ENCODE results near the gene MUC5AC. TPM values are rescaled to one million over a fixed set of nuclear protein-coding genes. Genes with fewer than 3 reads are reported as not detected.
A peak's percentile ranks its signal among the peaks of the same experiment; 100 is the strongest.

The MUC5AC gene
- total RNA-seq, 4 donors from 2014 or later = not detected

GRCh38 chr11:1234054-1234720 lies 76.4 kb downstream of the MUC5AC start:
- Histone ChIP-seq H3K4me1 (peaks cover 7 to 59% (median 44%) of the 10 kb centered on the region in 4 donors), H3K9me3 (no peaks in the 10 kb centered on the region), H3K36me3 (no peaks in the 10 kb centered on the region), H3K27ac (peak overlapping the region; percentile 10 to 87 (median 82)), H3K4me3 (no peak overlapping the region), H3K27me3 (no peaks in the 10 kb centered on the region)
- peak; percentile 13 for DNase-seq
- intact Hi-C loops (cut with DNase I; ENCODE audit: low total_unique reads) (no loop called here), in situ Hi-C loops (cut with MboI; ENCODE audit: low pct_ligation_motif_present in 1 of 4, low pct_unique_long_range_greater_than_20kb in 1 of 4, low sequenced_read_pairs in 3 of 4) (no loop called here)
- TF ChIP-seq, protein P1, sequence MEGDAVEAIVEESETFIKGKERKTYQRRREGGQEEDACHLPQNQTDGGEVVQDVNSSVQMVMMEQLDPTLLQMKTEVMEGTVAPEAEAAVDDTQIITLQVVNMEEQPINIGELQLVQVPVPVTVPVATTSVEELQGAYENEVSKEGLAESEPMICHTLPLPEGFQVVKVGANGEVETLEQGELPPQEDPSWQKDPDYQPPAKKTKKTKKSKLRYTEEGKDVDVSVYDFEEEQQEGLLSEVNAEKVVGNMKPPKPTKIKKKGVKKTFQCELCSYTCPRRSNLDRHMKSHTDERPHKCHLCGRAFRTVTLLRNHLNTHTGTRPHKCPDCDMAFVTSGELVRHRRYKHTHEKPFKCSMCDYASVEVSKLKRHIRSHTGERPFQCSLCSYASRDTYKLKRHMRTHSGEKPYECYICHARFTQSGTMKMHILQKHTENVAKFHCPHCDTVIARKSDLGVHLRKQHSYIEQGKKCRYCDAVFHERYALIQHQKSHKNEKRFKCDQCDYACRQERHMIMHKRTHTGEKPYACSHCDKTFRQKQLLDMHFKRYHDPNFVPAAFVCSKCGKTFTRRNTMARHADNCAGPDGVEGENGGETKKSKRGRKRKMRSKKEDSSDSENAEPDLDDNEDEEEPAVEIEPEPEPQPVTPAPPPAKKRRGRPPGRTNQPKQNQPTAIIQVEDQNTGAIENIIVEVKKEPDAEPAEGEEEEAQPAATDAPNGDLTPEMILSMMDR (IDR thresholded peaks at IDR 0.05) = no peak
- no peak for TF ChIP-seq POLR2A (IDR thresholded peaks at IDR 0.05)
- TF ChIP-seq POLR2AphosphoS5 (IDR thresholded peaks at IDR 0.05) = no peak
- TF ChIP-seq EP300 (IDR thresholded peaks at IDR 0.05; ENCODE audit: low read depth) = no peak
- 74% methylated on average over 19 of the region's 22 CpGs; no CpG with 5 or more reads in 1 of the 2 donors for WGBS, 2 donors (ENCODE audit: low coverage in 1 of 2)

GRCh38 chr11:1234771-1235305 lies 77.1 kb downstream of the MUC5AC start:
- intact Hi-C loops (cut with DNase I; ENCODE audit: low total_unique reads) (no loop called here), in situ Hi-C loops (cut with MboI; ENCODE audit: low pct_ligation_motif_present in 1 of 4, low pct_unique_long_range_greater_than_20kb in 1 of 4, low sequenced_read_pairs in 3 of 4) (no loop called here)
- Histone ChIP-seq H3K9me3 (no peaks in the 10 kb centered on the region), H3K27ac (peak overlapping the region in 1 of 4 donors; percentile 10), H3K36me3 (no peaks in the 10 kb centered on the region), H3K4me3 (no peak overlapping the region), H3K4me1 (peaks cover 7 to 52% (median 39%) of the 10 kb centered on the region in 4 donors), H3K27me3 (no peaks in the 10 kb centered on the region)
- 83% methylated on average over 17 of the region's 23 CpGs; no CpG with 5 or more reads in 1 of the 2 donors for WGBS, 2 donors (ENCODE audit: low coverage in 1 of 2)
- peak; percentile 7 for DNase-seq
- TF ChIP-seq POLR2AphosphoS5 (IDR thresholded peaks at IDR 0.05) = no peak
- no peak for TF ChIP-seq EP300 (IDR thresholded peaks at IDR 0.05; ENCODE audit: low read depth)
- no peak for TF ChIP-seq POLR2A (IDR thresholded peaks at IDR 0.05)
- TF ChIP-seq, protein P1 (IDR thresholded peaks at IDR 0.05) = no peak

DNA sequence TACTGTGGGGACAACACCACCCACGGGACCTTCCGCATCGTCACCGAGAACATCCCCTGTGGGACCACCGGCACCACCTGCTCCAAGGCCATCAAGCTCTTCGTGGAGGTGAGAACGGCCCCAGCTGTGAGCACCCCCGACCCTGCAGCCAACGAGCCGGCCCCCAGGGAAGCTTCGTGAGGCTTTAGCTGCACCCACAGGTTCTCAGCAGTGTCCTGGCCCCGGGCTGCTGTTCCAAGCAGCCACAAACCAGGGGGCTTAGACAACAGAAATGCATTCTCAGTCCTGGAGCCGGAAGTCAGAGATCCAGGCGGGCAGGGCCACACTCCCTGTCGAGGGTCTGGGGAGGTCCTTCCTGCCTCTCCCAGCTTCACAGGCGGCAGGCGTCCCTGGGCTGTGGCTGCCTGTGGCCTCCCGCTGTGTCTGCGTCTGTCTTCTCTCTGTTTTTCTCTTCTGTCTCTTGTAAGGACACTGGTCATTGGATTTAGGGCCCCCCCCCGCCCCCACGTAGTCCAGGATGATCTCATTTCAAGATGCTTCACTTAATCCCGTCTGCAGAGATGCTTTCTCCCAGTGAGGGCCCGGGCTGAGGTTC lies 77.7 kb downstream of the MUC5AC start:
- H3K36me3 ChIP-seq = no peaks in the 10 kb centered on the region
- no peaks in the 10 kb centered on the region for H3K27me3 ChIP-seq
- H3K4me3 ChIP-seq = no peak overlapping the region
- in situ Hi-C loops (cut with MboI; ENCODE audit: low pct_ligation_motif_present in 1 of 4, low pct_unique_long_range_greater_than_20kb in 1 of 4, low sequenced_read_pairs in 3 of 4) (no loop called here), intact Hi-C loops (cut with DNase I; ENCODE audit: low total_unique reads) (no loop called here)
- H3K4me1 ChIP-seq = peaks cover 7 to 47% (median 38%) of the 10 kb centered on the region in 4 donors
- TF ChIP-seq, protein P1 (IDR thresholded peaks at IDR 0.05) = no peak
- TF ChIP-seq EP300 (IDR thresholded peaks at IDR 0.05; ENCODE audit: low read depth) (no peak), POLR2A (IDR thresholded peaks at IDR 0.05) (no peak), POLR2AphosphoS5 (IDR thresholded peaks at IDR 0.05) (no peak)
- 79 to 86% methylated on average over 9 to 23 of the region's 23 CpGs for whole genome bisulfite sequencing, 2 donors (ENCODE audit: low coverage in 1 of 2)
- H3K9me3 ChIP-seq = no peaks in the 10 kb centered on the region
- DNase-seq = peak; percentile 7
- H3K27ac ChIP-seq = peak overlapping the region in 1 of 4 donors; percentile 81

- in situ Hi-C loops (cut with MboI; ENCODE audit: low pct_ligation_motif_present in 1 of 4, low pct_unique_long_range_greater_than_20kb in 1 of 4, low sequenced_read_pairs in 3 of 4) (no loop called here), intact Hi-C loops (cut with DNase I; ENCODE audit: low total_unique reads) (no loop called here)
- no peaks in the 10 kb centered on the region for H3K27me3 ChIP-seq
- peaks cover 7 to 45% (median 38%) of the 10 kb centered on the region in 4 donors for H3K4me1 ChIP-seq
- H3K9me3 ChIP-seq = no peaks in the 10 kb centered on the region
- H3K36me3 ChIP-seq = no peaks in the 10 kb centered on the region
- DNase-seq = peak; percentile 5
- peak overlapping the region in 2 of 4 donors; percentile 64 to 81 for H3K27ac ChIP-seq
- TF ChIP-seq POLR2AphosphoS5 (IDR thresholded peaks at IDR 0.05) (no peak), POLR2A (IDR thresholded peaks at IDR 0.05) (no peak), EP300 (IDR thresholded peaks at IDR 0.05; ENCODE audit: low read depth) (no peak)
- TF ChIP-seq, protein P1 (IDR thresholded peaks at IDR 0.05) = no peak
- 77 to 80% methylated on average over 2 to 14 of the region's 16 CpGs for WGBS, 2 donors (ENCODE audit: low coverage in 1 of 2)
- H3K4me3 ChIP-seq = no peak overlapping the region
These were observed 78.2 kb downstream of the MUC5AC start for GRCh38 chr11:1235901-1236315.

Measured in transverse colon (tissue), 4 donors.